22Rv1 (cell line): ENCODE results near the gene ERO1A.
A peak's percentile ranks its signal among the peaks of the same experiment; 100 is the strongest.

ENCODE experiments used
- H3K27ac ChIP-seq: fragments of 450-650 bp; 2 replicates; pipeline ENCODE4 v1.5.1; 2017
- CTCF ChIP-seq: fragments of 450-650 bp; IDR thresholded peaks from 2 replicates; pipeline ENCODE4 v1.5.1; 2017; ENCODE audit warnings: mild to moderate bottlenecking
- ZFX ChIP-seq: fragments of 450-650 bp; IDR thresholded peaks from 2 replicates; pipeline ENCODE4 v1.6.1; 2017; ENCODE audit warnings: antibody characterized with exemption, borderline replicate concordance

Gene ERO1A

GRCh38 chr14:52706724-52707706, 11.7 kb upstream of the ERO1A start, which contains the start of gene PSMC6:
Gene PSMC6 (plus strand): TSS chr14:52707200. CDS start chr14:52707220, 20 bp downstream.
- TF ChIP-seq CTCF (no peak), ZFX (no peak)
- H3K27ac ChIP-seq = peak within 1 kb of the TSS; percentile 95

GRCh38 chr14:52706286-52706685, 10.9 kb upstream of the ERO1A start:
- peak overlapping the region; percentile 95 for H3K27ac ChIP-seq
- TF ChIP-seq ZFX = no peak
- TF ChIP-seq CTCF = no peak

GRCh38 chr14:52703664-52704063, 8.3 kb upstream of the ERO1A start:
- no peak overlapping the region for H3K27ac ChIP-seq
- TF ChIP-seq CTCF = no peak
- no peak for TF ChIP-seq ZFX

- no peak overlapping the region for H3K27ac ChIP-seq
- TF ChIP-seq ZFX (no peak), CTCF (no peak)
Measured at GRCh38 chr14:52703225-52703624, 7.9 kb upstream of the ERO1A start.

GRCh38 chr14:52701223-52701622, 5.9 kb upstream of the ERO1A start:
- peak overlapping the region; percentile 79 for H3K27ac ChIP-seq
- TF ChIP-seq ZFX (no peak), CTCF (no peak)

GRCh38 chr14:52700701-52701172, 5.4 kb upstream of the ERO1A start:
- H3K27ac ChIP-seq = peak overlapping the region; percentile 79
- TF ChIP-seq ZFX = no peak
- no peak for TF ChIP-seq CTCF
